HG02588 (cell line): ENCODE results near the gene TRPM7.
A peak's percentile ranks its signal among the peaks of the same experiment; 100 is the strongest.
"Not testable (repeated sequence)": the region's sequence is repeated elsewhere in the genome, so short reads cannot be mapped to it uniquely, and the experiment has no call there.

Experiments used
- ATAC-seq: cut with Tn5 transposase; IDR thresholded peaks from one replicate; pipeline ENCODE4 v1.9.1; 2021; ENCODE audit warnings: mild to moderate bottlenecking, moderate library complexity; ENCODE audit not compliant: unreplicated experiment

The TRPM7 gene

GRCh38 chr15:50686469-50687301 lies at the start of gene TRPM7:
TSS of gene TRPM7 (minus strand) at chr15:50686797. CDS start at chr15:50686533, 264 bp downstream.
- ATAC-seq = peak; percentile 80

GRCh38 chr15:50735156-50735555 lies 48.6 kb upstream of the TRPM7 start:
- no peak for ATAC-seq

- no peak for ATAC-seq
Measured at GRCh38 chr15:50726315-50726714, 39.7 kb upstream of the TRPM7 start.

GRCh38 chr15:50718700-50719125 lies 32.1 kb upstream of the TRPM7 start:
- no peak for ATAC-seq

GRCh38 chr15:50712018-50712417 lies 25.4 kb upstream of the TRPM7 start:
- ATAC-seq = no peak

GRCh38 chr15:50710585-50710984 lies 24.0 kb upstream of the TRPM7 start:
- ATAC-seq = no peak

- ATAC-seq = no peak
Measured at GRCh38 chr15:50707878-50708427, 21.4 kb upstream of the TRPM7 start.

- no peak for ATAC-seq
Measured at GRCh38 chr15:50702762-50703334, 16.3 kb upstream of the TRPM7 start.

- no peak for ATAC-seq
Measured at GRCh38 chr15:50698101-50698500, 11.5 kb upstream of the TRPM7 start.

GRCh38 chr15:50697109-50697797 lies 10.7 kb upstream of the TRPM7 start:
- ATAC-seq = no peak

GRCh38 chr15:50694634-50695165 lies 8.1 kb upstream of the TRPM7 start:
- ATAC-seq = not testable (repeated sequence)

GRCh38 chr15:50687302-50687902 lies 805 bp upstream of the TRPM7 start:
- no peak for ATAC-seq

- peak; percentile 61 for ATAC-seq
Measured at GRCh38 chr15:50685976-50686468, 575 bp downstream of the TRPM7 start.

- no peak for ATAC-seq
Measured at GRCh38 chr15:50685191-50685975, 1.2 kb downstream of the TRPM7 start.

- ATAC-seq = no peak
Measured at GRCh38 chr15:50681467-50681866, 5.1 kb downstream of the TRPM7 start.

- no peak for ATAC-seq
Measured at GRCh38 chr15:50676799-50677483, 9.7 kb downstream of the TRPM7 start.

- no peak for ATAC-seq
Measured at GRCh38 chr15:50675535-50676144, 11.0 kb downstream of the TRPM7 start.

GRCh38 chr15:50670115-50670514 lies 16.5 kb downstream of the TRPM7 start:
- no peak for ATAC-seq

GRCh38 chr15:50669611-50670010 lies 17.0 kb downstream of the TRPM7 start:
- ATAC-seq = no peak
